Activated T-cell treated with anti-CD3 and anti-CD28 coated beads, Interleukin-2, amount 50 U/mL, for 4 hours (primary cell): ENCODE measurements around the gene CACNA1G. TPM values are rescaled to one million over a fixed set of nuclear protein-coding genes. Genes with fewer than 3 reads are reported as not detected.

Experiments
- ATAC-seq, 2 donors: fragments of 200-7000 bp; cut with Tn5 transposase; one replicate each; pipeline ENCODE4 v1.10.0; 2021
- DNase-seq: peaks from one replicate; pipeline ENCODE4 v3.0.0-alpha.2; 2020
- H3K27me3 Mint-ChIP-seq: one replicate; pipeline ENCODE4 v1.8.0; 2021; ENCODE audit warnings: low read depth, mixed read lengths
- H3K36me3 Mint-ChIP-seq: one replicate; pipeline ENCODE4 v1.8.0; 2022; ENCODE audit warnings: mixed read lengths; ENCODE audit not compliant: insufficient read depth
- H3K4me1 Mint-ChIP-seq: one replicate; pipeline ENCODE4 v1.8.0; 2021; ENCODE audit warnings: low read depth, mixed read lengths
- H3K4me3 Mint-ChIP-seq: one replicate; pipeline ENCODE4 v1.8.0; 2021; ENCODE audit warnings: mild to moderate bottlenecking, moderate library complexity, mixed read lengths
- H3K9me3 Mint-ChIP-seq: one replicate; pipeline ENCODE4 v1.8.0; 2021; ENCODE audit warnings: mixed read lengths
- total RNA-seq, 3 donors: library from RNA; stranded (reverse); gene quantifications; one replicate each; pipeline ENCODE4 v1.2.1, GENCODE V29; 2021

CACNA1G gene
- total RNA-seq, 3 donors from 2014 or later, result 0.03 TPM; not detected in 2

DNA sequence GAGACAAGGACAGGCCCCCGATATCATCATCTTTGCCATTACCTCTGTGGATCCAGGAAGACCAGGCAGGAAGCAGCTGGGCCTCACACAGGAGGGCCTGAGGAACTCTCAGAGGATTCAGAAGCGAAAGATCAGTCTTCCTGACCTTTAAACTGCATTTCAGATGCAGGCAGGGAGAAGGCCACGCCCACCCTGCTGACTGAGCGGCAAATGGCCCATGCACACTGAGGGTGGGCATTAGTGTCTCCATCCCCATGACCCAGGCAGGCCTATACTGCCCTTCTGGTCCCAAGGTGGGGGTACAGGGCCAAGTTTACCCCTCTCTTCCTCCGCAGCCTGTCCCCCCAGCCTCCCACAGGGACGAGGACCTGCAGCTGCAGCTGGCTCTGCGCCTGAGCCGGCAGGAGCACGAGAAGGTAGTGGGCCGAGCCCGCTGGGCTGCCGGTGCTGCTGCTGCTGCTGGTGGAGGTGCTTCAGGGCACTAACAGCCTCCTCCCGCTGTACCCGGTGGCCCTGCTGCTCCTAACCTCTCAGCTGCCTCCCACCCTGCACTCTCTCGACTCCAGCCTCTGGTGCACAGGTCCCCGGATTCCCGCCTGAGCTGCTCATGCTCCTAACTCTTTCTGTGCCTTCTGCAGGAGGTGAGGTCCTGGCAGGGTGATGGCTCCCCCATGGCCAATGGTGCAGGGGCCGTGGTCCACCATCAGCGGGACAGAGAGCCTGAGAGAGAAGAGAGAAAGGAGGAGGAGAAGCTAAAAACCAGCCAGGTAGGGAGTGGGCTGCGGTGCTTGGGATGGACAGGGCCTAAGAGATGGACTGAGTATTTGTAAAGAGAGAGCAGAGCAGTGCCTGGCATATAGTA lies 21.7 kb upstream of the CACNA1G start:
- peaks cover 18% of the 10 kb centered on the region for H3K27me3 Mint-ChIP-seq
- peaks cover 11% of the 10 kb centered on the region for H3K4me1 Mint-ChIP-seq
- H3K4me3 Mint-ChIP-seq, result no peak overlapping the region
- no peak for ATAC-seq
- no peak for DNase-seq
- H3K36me3 Mint-ChIP-seq, result no peaks in the 10 kb centered on the region
- no peaks in the 10 kb centered on the region for H3K9me3 Mint-ChIP-seq

DNA sequence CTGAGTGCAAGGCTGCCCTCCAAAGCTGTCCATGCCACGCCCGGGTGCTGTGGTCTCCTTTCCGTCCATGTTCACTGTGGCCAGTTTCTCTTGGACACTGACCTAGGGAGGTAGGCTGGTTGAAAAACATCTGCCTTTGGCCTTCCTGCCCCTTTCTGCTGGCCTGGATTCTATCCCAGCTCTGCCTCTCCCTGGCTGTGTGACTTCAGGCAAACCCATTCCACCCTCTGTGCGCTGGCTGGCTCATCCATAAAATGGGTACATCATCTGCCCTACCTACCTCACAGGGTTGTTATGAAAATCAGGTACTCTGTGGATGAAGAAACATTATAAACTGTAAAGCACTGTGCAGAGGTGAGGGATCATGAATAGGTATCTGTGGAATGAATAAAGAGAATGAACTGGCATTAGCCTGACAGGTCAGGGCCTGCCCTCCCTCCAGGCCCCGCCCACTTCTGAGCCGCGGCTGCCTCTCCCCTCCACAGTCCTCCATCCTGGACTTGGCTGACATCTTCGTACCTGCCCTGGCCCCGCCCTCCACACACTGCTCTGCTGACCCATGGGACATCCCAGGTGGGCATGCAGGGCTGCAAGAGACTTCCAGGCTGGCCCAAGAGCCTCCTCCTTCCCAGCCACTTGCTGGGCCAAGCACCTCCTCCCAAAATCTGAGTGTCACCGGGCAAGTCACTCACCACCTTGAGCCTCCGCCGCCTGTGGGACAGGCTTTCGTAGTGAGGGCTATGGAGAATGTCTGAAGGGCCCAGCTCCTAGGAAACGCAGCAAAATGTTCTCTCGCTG lies 20.6 kb upstream of the CACNA1G start:
- Mint-ChIP-seq H3K4me3 (no peak overlapping the region), H3K36me3 (no peaks in the 10 kb centered on the region), H3K27me3 (peaks cover 15% of the 10 kb centered on the region), H3K9me3 (no peaks in the 10 kb centered on the region), H3K4me1 (peaks cover 9% of the 10 kb centered on the region)
- DNase-seq (no peak), ATAC-seq (no peak)

DNA sequence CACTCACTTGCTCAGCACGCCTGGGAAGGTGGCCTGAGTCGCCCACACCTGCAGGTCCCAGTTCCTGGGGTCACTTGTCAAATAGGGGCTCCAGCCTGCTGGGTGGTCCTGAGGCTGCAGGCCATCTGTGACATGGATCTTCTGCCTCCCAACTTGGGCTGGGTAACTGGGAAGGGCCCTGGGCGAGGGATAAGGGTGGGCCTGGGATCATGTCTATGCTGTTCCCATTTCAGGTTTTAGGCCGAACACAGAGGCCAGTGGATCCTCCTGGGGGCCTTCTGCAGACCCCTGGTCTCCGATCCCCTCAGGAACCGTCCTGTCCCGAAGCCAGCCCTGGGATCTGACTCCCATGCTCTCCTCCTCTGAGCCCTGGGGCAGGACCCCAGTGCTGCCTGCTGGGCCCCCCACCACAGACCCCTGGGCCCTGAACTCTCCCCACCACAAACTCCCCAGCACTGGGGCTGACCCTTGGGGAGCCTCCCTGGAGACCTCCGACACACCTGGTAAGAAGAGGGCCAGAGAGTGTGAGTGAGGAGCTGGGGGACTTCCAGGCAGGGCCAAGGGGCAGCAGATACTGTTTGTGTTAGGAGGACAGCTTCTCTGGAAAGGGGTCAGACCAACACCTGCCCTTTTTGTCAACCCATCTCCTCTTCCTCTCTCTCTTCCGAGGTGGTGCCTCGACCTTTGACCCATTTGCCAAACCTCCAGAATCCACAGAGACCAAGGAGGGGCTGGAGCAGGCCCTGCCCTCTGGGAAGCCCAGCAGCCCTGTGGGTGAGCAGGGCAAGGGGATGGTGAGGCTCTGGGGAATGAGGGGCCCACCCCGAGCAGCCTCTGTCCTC lies 19.7 kb upstream of the CACNA1G start:
- Mint-ChIP-seq H3K27me3 (peaks cover 8% of the 10 kb centered on the region), H3K9me3 (no peaks in the 10 kb centered on the region), H3K4me1 (peaks cover 9% of the 10 kb centered on the region), H3K4me3 (peak overlapping the region; percentile 68), H3K36me3 (no peaks in the 10 kb centered on the region)
- no peak for DNase-seq
- no peak for ATAC-seq

DNA sequence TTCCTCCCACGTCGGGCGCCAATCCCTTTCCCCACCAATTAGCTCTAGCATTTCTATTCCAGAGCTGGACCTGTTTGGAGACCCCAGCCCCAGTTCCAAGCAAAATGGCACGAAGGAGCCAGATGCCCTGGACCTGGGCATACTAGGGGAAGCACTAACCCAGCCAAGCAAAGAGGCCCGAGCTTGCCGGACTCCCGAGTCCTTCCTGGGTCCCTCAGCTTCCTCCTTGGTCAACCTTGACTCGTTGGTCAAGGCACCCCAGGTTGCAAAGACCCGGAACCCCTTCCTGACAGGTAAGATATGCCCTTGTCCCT lies 19.2 kb upstream of the CACNA1G start:
- peak overlapping the region; percentile 68 for H3K4me3 Mint-ChIP-seq
- H3K36me3 Mint-ChIP-seq, result no peaks in the 10 kb centered on the region
- peaks cover 11% of the 10 kb centered on the region for H3K4me1 Mint-ChIP-seq
- ATAC-seq (no peak), DNase-seq (no peak)
- H3K9me3 Mint-ChIP-seq, result no peaks in the 10 kb centered on the region
- H3K27me3 Mint-ChIP-seq, result peaks cover 7% of the 10 kb centered on the region

DNA sequence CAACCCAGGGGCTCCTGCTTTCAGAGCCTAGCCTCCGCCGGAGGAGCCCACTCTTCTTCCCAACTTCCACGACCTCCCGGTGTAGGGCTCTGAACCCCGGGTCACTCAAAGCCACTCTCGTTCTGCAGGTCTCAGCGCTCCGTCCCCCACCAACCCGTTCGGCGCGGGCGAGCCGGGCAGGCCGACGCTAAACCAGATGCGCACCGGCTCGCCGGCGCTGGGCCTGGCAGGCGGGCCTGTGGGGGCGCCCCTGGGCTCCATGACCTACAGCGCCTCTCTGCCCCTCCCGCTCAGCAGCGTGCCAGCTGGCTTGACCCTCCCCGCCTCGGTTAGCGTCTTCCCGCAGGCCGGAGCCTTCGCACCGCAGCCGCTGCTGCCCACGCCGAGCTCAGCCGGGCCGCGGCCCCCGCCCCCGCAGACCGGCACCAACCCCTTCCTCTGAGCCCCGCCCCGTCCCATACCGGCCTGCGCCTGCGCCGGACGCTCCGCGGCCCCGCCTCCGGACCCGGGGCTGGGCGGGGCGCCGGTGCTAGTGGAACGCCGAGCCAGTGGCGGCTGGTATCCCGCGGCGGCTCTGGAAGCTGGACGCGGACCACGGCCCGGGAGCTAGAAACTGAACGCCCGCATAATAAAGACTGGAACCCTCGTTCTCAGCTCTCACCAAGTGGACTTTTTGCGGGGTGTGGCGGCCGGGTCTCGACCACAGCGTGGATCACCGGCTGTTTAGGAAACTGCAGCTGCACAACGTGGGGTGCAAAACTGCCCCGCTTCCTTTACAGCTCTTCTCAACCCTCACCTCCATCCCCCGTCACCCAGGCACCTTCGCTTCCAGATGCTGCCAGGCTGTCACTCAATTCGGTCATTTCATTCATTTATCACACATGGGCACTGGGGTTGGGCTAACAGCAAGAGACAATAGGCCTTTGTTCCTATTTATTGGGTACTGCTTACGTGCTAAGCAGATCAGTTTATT lies 18.5 kb upstream of the CACNA1G start:
- ATAC-seq, result peak; percentile 87
- DNase-seq, result peak; percentile 77
- Mint-ChIP-seq H3K36me3 (no peaks in the 10 kb centered on the region), H3K4me1 (peaks cover 17% of the 10 kb centered on the region), H3K9me3 (no peaks in the 10 kb centered on the region), H3K4me3 (peak overlapping the region; percentile 76), H3K27me3 (peaks cover 6% of the 10 kb centered on the region)

DNA sequence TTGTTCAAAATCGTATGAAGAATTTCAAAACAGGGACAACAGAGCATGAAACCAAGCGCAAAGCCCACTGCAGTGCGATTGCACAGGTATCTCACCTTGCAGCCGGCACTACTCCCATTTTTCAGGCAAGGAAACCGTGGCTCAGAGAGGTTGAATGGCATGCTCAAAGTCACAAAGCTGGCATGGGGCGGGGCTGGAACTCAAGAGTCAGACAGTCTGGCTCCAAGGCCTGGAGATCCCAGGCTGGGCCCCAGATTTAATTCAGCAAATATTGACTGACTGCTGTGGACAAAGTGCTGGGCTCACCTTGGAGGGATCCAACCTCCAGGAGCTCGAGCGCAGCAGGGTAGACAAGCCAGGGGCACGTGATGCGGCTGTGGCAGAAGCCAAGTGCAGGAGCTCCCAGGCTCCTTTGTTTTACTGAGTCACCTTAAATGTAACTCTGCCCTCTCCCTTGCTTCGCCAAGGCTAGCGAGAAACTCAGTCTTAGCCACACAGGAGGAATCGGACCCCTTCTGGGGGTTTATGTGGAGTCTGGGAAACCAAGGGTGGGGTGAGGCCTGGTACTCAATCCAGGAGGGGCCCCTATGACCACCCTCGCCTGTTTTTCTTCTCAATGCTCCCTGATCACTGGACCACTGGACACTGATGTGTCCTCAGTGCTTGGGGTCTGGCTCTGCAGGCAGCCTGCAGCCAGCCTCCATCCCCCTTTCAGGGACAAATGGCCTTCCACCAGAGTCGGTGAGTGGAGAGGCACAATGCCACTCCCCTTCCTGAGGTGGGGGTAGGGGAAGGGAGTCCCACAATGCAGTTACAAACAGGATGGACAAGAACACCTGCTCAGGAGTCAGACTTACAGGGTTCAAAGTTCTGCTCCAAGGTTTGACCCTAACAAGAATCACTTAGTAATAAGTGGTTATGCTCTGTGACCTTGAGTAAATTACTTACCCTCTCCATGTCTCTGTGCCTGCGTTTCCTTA lies 17.4 kb upstream of the CACNA1G start:
- Mint-ChIP-seq H3K27me3 (peaks cover 6% of the 10 kb centered on the region), H3K36me3 (no peaks in the 10 kb centered on the region), H3K9me3 (no peaks in the 10 kb centered on the region), H3K4me3 (peak overlapping the region; percentile 76), H3K4me1 (peaks cover 21% of the 10 kb centered on the region)
- DNase-seq (no peak), ATAC-seq (no peak)

DNA sequence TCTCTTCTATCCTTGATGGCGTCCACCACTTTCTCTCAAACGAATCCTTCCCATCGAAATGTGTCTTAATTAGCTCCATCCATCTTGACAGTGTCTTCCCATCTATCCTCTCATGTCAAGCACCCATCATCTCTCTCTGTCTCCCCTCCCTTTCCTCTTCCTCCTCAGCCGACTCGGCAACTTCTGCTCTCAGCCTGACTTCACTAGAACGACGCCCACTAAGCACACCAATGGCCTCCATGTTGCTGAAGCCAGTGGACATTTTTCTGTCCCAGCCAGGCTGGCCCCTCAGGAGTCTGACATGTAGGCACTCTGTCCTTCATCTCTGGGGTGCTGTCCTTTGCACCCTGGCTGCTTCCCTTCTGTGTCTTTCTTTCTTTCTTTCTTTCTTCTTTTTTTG lies 16.0 kb upstream of the CACNA1G start:
- Mint-ChIP-seq H3K4me1 (peaks cover 22% of the 10 kb centered on the region), H3K36me3 (no peaks in the 10 kb centered on the region), H3K9me3 (no peaks in the 10 kb centered on the region), H3K27me3 (peaks cover 6% of the 10 kb centered on the region), H3K4me3 (no peak overlapping the region)
- DNase-seq, result no peak
- no peak for ATAC-seq

DNA sequence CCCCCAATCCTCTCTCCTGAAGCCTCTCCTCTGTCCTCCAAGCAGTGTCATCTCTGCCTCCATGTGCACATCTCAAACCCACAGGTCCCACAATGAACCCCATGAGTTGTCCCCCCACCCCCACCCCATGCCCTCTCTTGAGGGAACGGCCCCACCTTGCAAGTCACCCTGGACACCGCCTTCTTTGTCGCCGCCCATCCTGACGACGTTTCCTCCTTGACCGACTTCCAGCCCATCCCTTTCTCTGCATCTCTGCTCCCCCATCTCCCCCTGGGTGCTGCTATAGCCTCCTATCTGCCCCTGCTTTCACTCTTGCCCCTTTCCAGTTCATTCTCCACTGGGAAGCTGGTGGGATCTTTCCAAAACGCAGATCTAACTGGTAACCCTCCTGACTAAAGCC lies 15.2 kb upstream of the CACNA1G start:
- no peak for ATAC-seq

DNA sequence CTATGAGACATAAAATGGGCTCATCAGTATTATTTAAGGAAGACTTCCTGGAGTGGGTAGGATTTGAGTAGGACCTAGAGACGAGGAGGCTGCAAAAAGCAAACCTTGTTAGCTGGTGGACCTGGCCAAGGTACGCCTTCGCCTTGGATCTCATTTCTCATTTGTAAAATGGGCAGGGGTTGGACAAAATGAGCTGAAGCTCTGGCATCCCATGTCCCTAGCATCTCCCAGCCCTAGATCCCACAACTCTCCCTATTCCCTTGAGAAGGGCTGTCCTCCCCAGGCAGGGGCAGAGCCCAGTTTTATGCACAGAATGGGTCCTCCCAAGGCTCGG lies 13.8 kb upstream of the CACNA1G start:
- peak overlapping the region; percentile 51 for H3K4me3 Mint-ChIP-seq
- peaks cover 21% of the 10 kb centered on the region for H3K4me1 Mint-ChIP-seq
- ATAC-seq, result no peak
- no peaks in the 10 kb centered on the region for H3K9me3 Mint-ChIP-seq
- no peaks in the 10 kb centered on the region for H3K36me3 Mint-ChIP-seq
- DNase-seq, result no peak
- H3K27me3 Mint-ChIP-seq, result peaks cover 6% of the 10 kb centered on the region

More for the DNA sequence above, 15.2 kb upstream of the CACNA1G start:
- no peak for DNase-seq
- Mint-ChIP-seq H3K36me3 (no peaks in the 10 kb centered on the region), H3K9me3 (no peaks in the 10 kb centered on the region), H3K4me3 (no peak overlapping the region), H3K4me1 (peaks cover 22% of the 10 kb centered on the region), H3K27me3 (peaks cover 6% of the 10 kb centered on the region)

DNA sequence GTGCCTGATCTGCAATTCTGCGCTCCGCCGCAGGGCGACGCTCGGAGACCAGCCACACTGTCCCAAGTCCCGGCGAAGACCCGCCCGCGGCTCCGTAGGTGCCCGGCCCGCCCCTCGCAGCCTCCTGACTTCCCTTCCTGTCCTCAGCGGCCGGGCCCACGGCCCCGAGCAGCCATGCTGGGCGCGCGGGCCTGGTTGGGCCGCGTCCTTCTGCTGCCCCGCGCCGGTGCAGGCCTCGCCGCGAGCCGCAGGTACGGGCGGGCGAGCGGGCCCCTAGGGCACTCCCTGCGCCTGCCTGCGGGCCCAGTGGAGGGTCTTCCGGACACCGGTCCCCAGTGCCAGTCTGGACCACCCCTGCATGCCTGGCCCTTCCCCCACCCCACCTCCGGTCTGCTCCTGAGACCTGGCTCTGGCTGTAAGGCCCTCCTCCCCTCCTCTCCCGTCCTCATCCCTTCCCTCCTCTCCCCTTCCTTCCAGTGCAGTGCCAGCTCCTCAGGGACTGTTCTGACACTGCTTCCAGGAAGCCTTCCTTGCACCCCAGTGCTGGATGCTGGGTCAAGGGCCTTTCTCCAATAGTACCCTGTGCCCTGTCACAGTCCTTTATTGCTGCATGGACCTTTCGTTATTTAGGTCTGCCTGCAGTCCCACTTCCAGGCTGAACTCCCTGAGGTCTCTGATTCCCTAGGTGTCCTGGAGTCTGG lies 13.3 kb upstream of the CACNA1G start, which contains the start of gene SPATA20:
TSS of gene SPATA20 (plus strand) at position 140 of the 701 bp plus-strand sequence. CDS start at position 175, 35 bp downstream.
- H3K27me3 Mint-ChIP-seq, result peaks cover 6% of the 10 kb centered on the region
- ATAC-seq (peak; percentile 88 to 89), DNase-seq (peak; percentile 77)

DNA sequence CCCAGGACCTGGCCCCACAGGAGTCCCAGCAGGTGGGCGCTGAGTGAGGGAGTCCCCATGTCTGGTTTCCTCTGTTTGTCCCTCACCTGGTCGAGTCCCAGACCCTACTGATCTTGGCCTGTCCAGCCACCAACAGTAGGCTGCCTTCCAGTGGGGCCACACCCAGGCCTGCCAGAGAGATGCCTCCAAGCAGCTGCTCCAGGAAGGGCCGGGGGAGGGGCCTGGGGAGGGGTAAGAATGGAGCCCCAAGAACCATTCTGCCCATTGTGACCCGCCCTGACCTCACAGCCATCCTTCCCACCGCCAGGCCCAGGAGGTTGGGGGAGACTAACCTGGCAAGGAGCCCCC lies 12.8 kb upstream of the CACNA1G start:
- H3K36me3 Mint-ChIP-seq, result no peaks in the 10 kb centered on the region
- ATAC-seq (no peak), DNase-seq (no peak)
- H3K4me1 Mint-ChIP-seq, result peaks cover 14% of the 10 kb centered on the region
- H3K9me3 Mint-ChIP-seq, result no peaks in the 10 kb centered on the region
- H3K27me3 Mint-ChIP-seq, result peaks cover 6% of the 10 kb centered on the region
- peak overlapping the region; percentile 74 for H3K4me3 Mint-ChIP-seq

More for the DNA sequence above, 13.3 kb upstream of the CACNA1G start, which contains the start of gene SPATA20:
- no peaks in the 10 kb centered on the region for H3K36me3 Mint-ChIP-seq
- peak within 1 kb of the TSS; percentile 74 for H3K4me3 Mint-ChIP-seq
- H3K9me3 Mint-ChIP-seq, result no peaks in the 10 kb centered on the region
- H3K4me1 Mint-ChIP-seq, result peaks cover 19% of the 10 kb centered on the region

DNA sequence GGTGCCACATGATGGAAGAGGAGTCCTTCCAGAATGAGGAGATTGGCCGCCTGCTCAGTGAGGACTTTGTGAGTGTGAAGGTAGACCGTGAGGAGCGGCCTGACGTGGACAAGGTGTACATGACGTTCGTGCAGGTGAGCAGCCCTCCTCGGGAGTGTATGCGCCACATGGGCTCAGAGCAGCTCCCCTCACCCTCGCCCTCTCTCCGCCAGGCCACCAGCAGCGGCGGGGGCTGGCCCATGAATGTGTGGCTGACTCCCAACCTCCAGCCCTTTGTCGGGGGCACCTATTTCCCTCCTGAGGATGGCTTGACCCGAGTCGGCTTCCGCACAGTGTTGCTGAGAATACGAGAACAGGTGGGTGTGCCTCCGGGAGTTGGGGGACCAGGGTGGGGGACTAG lies 11.7 kb upstream of the CACNA1G start:
- H3K36me3 Mint-ChIP-seq, result no peaks in the 10 kb centered on the region
- H3K27me3 Mint-ChIP-seq, result peaks cover 6% of the 10 kb centered on the region
- no peak for DNase-seq
- peaks cover 14% of the 10 kb centered on the region for H3K4me1 Mint-ChIP-seq
- ATAC-seq, result no peak
- no peaks in the 10 kb centered on the region for H3K9me3 Mint-ChIP-seq
- H3K4me3 Mint-ChIP-seq, result no peak overlapping the region
